ENCODE measurements around the gene DAZAP2. TPM values are rescaled to one million over a fixed set of nuclear protein-coding genes. Genes with fewer than 3 reads are reported as not detected.

The DAZAP2 gene
- total and polyA plus RNA-seq, 2 of the 4 experiments (the other 2 are of a cell fraction), result 62.2 to 202 TPM

DNA sequence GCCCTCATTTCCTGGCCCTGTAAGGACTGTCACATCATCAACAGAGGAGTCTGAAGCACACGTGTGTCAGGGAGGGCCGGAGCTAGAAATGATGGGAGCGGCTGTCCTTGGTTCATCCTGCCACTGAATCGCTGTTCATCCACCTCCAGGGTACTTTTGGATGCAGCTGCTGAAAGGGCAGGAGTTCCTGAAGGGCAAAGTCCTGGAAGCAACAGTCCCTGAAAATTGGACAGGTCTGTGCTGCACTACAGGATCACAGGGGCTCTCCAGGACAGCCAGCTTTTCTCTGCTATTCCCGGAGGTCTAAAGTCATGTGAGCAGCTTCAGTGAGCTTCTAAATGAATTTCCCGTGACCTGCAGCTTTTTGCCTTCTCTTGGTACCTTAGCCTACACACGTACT, 38.5 kb upstream of the DAZAP2 start:
- dilution Hi-C loops (cut with HindIII; ENCODE audit: low sequenced_read_pairs, unreplicated experiment), result no loop called here
- Histone ChIP-seq H4K91ac (ENCODE audit: insufficient read depth, low read depth, low read length) (no peak overlapping the region), H3K9me1 (ENCODE audit: insufficient read depth, low read length) (peaks cover 7% of the 10 kb centered on the region), H3K14ac (replicated peaks; ENCODE audit: low read depth, low read length) (no peak overlapping the region), H3K4me2 (ENCODE audit: low read depth, low read length) (no peak overlapping the region), H2BK15ac (ENCODE audit: low read depth, low read length) (no peak overlapping the region), H3K36me3 (ENCODE audit: control insufficient read depth, insufficient read depth, low read length) (peaks cover 10% of the 10 kb centered on the region; the same call in 1 of the 2 replicates), H3K56ac (ENCODE audit: extremely low read depth, insufficient read depth, low read length) (no peak overlapping the region), H3K27ac (ENCODE audit: insufficient read depth, low read length) (no peak overlapping the region), H3K4me3 (ENCODE audit: insufficient read depth, low read depth, low read length) (no peak overlapping the region), H2BK5ac (ENCODE audit: low read depth, low read length, poor library complexity, severe bottlenecking) (no peak overlapping the region), H3K27me3 (ENCODE audit: control insufficient read depth, insufficient read depth, low read length) (no peaks in the 10 kb centered on the region), H3K79me1 (ENCODE audit: low read depth in 1 of 2, low read length in 2 of 2) (no peaks in the 10 kb centered on the region), H3K4me1 (ENCODE audit: control insufficient read depth, insufficient read depth, low read length) (no peaks in the 10 kb centered on the region; the same call in 1 of the 2 replicates), H3K4ac (ENCODE audit: low read depth, low read length) (no peak overlapping the region), H4K8ac (ENCODE audit: low read depth in 2 of 2, low read length in 2 of 2) (no peak overlapping the region), H2AK5ac (ENCODE audit: low read depth, low read length) (no peak overlapping the region), H2AFZ (replicated peaks; ENCODE audit: low read length, poor library complexity) (no peak overlapping the region), H2AK9ac (replicated peaks; ENCODE audit: low read depth, low read length, poor library complexity) (no peak overlapping the region), H2BK120ac (ENCODE audit: low read depth, low read length) (no peak overlapping the region), H3K18ac (ENCODE audit: low read depth, low read length) (no peak overlapping the region), H3K23ac (ENCODE audit: low read depth, low read length) (no peak overlapping the region), H3K9ac (ENCODE audit: low read depth, low read length) (no peak overlapping the region), H2BK20ac (ENCODE audit: low read depth, low read length) (no peak overlapping the region), H3K9me3 (ENCODE audit: control insufficient read depth, insufficient read depth, low read length) (0 out of 2 replicates have a peak, but pooled peaks cover under 1% of the 10 kb centered on the region), H4K5ac (ENCODE audit: low read depth, low read length) (no peak overlapping the region), H4K20me1 (ENCODE audit: insufficient read depth, low read length) (no peaks in the 10 kb centered on the region)
- DNase-seq (no peak), ATAC-seq (ENCODE audit: low read depth) (no peak)
- in situ Hi-C loops (cut with MboI; ENCODE audit: low sequenced_read_pairs), result no loop called here
- ChIA-PET CTCF (no interaction called here), POLR2A (ENCODE audit: unreplicated experiment) (no interaction called here)
- BruUV-seq (replicated peaks), result no TSS peak
- intact Hi-C loops (cut with micrococcal nuclease), result no loop called here
- 100% methylated on average over 2 of the region's 7 CpGs; no CpG with 5 or more reads in 1 of the 2 experiments for WGBS, 2 experiments (ENCODE audit: extremely low coverage in 2 of 2, insufficient read length in 1 of 2)
- TF ChIP-seq RFX5 (IDR thresholded peaks at IDR 0.05; ENCODE audit: low read depth, low read length), result no peak
- TF ChIP-seq, protein P1, sequence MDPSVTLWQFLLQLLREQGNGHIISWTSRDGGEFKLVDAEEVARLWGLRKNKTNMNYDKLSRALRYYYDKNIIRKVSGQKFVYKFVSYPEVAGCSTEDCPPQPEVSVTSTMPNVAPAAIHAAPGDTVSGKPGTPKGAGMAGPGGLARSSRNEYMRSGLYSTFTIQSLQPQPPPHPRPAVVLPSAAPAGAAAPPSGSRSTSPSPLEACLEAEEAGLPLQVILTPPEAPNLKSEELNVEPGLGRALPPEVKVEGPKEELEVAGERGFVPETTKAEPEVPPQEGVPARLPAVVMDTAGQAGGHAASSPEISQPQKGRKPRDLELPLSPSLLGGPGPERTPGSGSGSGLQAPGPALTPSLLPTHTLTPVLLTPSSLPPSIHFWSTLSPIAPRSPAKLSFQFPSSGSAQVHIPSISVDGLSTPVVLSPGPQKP (IDR thresholded peaks at IDR 0.05; ENCODE audit: borderline replicate concordance, low read depth, low read length), result no peak
- no peak for TF ChIP-seq FOS (IDR thresholded peaks at IDR 0.05; ENCODE audit: low read depth, low read length)
- TF ChIP-seq, protein P2, sequence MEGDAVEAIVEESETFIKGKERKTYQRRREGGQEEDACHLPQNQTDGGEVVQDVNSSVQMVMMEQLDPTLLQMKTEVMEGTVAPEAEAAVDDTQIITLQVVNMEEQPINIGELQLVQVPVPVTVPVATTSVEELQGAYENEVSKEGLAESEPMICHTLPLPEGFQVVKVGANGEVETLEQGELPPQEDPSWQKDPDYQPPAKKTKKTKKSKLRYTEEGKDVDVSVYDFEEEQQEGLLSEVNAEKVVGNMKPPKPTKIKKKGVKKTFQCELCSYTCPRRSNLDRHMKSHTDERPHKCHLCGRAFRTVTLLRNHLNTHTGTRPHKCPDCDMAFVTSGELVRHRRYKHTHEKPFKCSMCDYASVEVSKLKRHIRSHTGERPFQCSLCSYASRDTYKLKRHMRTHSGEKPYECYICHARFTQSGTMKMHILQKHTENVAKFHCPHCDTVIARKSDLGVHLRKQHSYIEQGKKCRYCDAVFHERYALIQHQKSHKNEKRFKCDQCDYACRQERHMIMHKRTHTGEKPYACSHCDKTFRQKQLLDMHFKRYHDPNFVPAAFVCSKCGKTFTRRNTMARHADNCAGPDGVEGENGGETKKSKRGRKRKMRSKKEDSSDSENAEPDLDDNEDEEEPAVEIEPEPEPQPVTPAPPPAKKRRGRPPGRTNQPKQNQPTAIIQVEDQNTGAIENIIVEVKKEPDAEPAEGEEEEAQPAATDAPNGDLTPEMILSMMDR (conservative IDR thresholded peaks at IDR 0.05; ENCODE audit: low read depth, low read length), result no peak
- TF ChIP-seq RCOR1 (IDR thresholded peaks at IDR 0.05; ENCODE audit: insufficient replicate concordance, low read length), result no peak
- no peak for TF ChIP-seq MXI1 (IDR thresholded peaks at IDR 0.05; ENCODE audit: borderline replicate concordance, low read depth, low read length)
- no peak for TF ChIP-seq CEBPB (IDR thresholded peaks at IDR 0.05; ENCODE audit: low read depth, low read length)
- TF ChIP-seq POLR2A (IDR thresholded peaks at IDR 0.05; ENCODE audit: low read depth, low read length), result no peak
- no peak for TF ChIP-seq MAZ (IDR thresholded peaks at IDR 0.05; ENCODE audit: borderline replicate concordance, low read depth, low read length)
- TF ChIP-seq RAD21 (IDR thresholded peaks at IDR 0.05; ENCODE audit: low read length), result no peak
- no peak for TF ChIP-seq NFE2L2 (IDR thresholded peaks at IDR 0.05; ENCODE audit: low read depth, low read length)
- no peak for TF ChIP-seq MAFK (IDR thresholded peaks at IDR 0.05; ENCODE audit: low read depth, low read length)
- no peak for TF ChIP-seq SMC3 (IDR thresholded peaks at IDR 0.05; ENCODE audit: low read depth, low read length)
- no peak for TF ChIP-seq CHD1 (IDR thresholded peaks at IDR 0.05; ENCODE audit: low read depth, low read length)
- no peak for TF ChIP-seq BHLHE40 (IDR thresholded peaks at IDR 0.05; ENCODE audit: low read depth, low read length)
- TF ChIP-seq, protein P3, sequence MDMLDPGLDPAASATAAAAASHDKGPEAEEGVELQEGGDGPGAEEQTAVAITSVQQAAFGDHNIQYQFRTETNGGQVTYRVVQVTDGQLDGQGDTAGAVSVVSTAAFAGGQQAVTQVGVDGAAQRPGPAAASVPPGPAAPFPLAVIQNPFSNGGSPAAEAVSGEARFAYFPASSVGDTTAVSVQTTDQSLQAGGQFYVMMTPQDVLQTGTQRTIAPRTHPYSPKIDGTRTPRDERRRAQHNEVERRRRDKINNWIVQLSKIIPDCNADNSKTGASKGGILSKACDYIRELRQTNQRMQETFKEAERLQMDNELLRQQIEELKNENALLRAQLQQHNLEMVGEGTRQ (IDR thresholded peaks at IDR 0.05; ENCODE audit: low read depth, low read length), result no peak
